B cell (primary cell): ENCODE measurements around the gene ATP9A.
A peak's percentile ranks its signal among the peaks of the same experiment; 100 is the strongest.

ENCODE experiments used
- CTCF ChIP-seq: fragments of 200-600 bp; IDR thresholded peaks from one replicate; pipeline ENCODE4 v1.8.0; 2022; ENCODE audit warnings: antibody characterized with exemption, mild to moderate bottlenecking
- EZH2 ChIP-seq: IDR thresholded peaks from 2 replicates; pipeline ENCODE4 v1.6.1; 2012; ENCODE audit warnings: borderline replicate concordance, low read depth, mild to moderate bottlenecking, moderate library complexity, low read length; ENCODE audit not compliant: insufficient read depth, poor library complexity, severe bottlenecking

- TF ChIP-seq EZH2 (no peak), CTCF (peak; percentile 84)
These were observed 128.9 kb downstream of the ATP9A start for GRCh38 chr20:51639206-51639832.
